GM13977 (cell line): ENCODE data around the gene SOCS3.

Source experiments
- DNase-seq: peaks from one replicate; pipeline ENCODE4 v3.0.0; 2012; ENCODE audit warnings: low spot score
- in situ Hi-C: fragments of 300-500 bp; cut with MboI; formaldehyde crosslinking; loops from one replicate; pipeline ENCODE4 v1.12.0; 2022; ENCODE audit warnings: low sequenced_read_pairs, low pct_unique_long_range_greater_than_20kb, mixed read lengths, inconsistent platforms; ENCODE audit not compliant: unreplicated experiment
- TF ChIP-seq, protein P1 (sequence below): IDR thresholded peaks from 2 replicates; pipeline ENCODE4 v1.5.1; 2012; ENCODE audit warnings: mild to moderate bottlenecking, control low read depth; ENCODE audit not compliant: insufficient read depth; ENCODE audit errors: extremely low read depth, missing control alignments

The SOCS3 gene

DNA sequence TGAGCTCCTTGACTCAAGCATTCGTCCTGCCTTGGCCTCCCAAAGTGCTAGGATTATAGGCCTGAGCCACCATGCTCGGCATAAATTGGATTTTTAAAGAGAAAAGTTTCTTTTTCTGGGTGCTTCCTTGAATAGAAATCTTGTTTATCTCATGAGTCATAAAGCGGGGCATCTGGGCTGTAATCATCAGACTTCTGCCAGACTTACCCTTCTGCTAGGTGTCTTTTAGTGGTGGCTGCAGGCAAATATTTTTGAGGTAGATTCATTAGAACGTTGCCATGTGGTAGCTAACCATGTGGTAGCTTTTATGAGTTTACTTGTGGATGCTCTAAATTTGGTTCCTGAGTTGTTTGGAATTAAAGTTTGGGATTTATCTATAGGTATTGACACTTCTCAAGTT, 32.0 kb upstream of the SOCS3 start:
- in situ Hi-C loops = no loop called here
- TF ChIP-seq, protein P1, sequence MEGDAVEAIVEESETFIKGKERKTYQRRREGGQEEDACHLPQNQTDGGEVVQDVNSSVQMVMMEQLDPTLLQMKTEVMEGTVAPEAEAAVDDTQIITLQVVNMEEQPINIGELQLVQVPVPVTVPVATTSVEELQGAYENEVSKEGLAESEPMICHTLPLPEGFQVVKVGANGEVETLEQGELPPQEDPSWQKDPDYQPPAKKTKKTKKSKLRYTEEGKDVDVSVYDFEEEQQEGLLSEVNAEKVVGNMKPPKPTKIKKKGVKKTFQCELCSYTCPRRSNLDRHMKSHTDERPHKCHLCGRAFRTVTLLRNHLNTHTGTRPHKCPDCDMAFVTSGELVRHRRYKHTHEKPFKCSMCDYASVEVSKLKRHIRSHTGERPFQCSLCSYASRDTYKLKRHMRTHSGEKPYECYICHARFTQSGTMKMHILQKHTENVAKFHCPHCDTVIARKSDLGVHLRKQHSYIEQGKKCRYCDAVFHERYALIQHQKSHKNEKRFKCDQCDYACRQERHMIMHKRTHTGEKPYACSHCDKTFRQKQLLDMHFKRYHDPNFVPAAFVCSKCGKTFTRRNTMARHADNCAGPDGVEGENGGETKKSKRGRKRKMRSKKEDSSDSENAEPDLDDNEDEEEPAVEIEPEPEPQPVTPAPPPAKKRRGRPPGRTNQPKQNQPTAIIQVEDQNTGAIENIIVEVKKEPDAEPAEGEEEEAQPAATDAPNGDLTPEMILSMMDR = no peak
- DNase-seq = no peak

DNA sequence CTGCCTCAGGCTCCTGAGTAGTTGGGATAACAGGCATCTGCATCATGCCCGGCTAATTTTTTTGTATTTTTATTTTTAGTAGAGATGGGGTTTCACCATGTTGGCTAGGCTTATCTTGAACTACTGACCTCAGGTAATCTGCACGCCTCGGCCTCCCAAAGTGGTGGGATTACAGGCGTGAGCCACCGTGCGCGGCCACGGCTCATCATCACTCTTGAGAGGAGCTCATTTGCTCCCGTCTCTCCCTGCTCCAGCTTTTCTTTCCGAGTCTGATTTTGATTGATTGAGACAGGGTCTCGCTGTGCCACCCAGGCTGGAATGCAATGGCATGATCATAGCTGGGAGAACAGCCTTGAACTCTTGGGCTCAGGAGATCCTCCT, 31.2 kb upstream of the SOCS3 start:
- DNase-seq = no peak
- in situ Hi-C loops = no loop called here
- TF ChIP-seq, protein P1 = no peak

DNA sequence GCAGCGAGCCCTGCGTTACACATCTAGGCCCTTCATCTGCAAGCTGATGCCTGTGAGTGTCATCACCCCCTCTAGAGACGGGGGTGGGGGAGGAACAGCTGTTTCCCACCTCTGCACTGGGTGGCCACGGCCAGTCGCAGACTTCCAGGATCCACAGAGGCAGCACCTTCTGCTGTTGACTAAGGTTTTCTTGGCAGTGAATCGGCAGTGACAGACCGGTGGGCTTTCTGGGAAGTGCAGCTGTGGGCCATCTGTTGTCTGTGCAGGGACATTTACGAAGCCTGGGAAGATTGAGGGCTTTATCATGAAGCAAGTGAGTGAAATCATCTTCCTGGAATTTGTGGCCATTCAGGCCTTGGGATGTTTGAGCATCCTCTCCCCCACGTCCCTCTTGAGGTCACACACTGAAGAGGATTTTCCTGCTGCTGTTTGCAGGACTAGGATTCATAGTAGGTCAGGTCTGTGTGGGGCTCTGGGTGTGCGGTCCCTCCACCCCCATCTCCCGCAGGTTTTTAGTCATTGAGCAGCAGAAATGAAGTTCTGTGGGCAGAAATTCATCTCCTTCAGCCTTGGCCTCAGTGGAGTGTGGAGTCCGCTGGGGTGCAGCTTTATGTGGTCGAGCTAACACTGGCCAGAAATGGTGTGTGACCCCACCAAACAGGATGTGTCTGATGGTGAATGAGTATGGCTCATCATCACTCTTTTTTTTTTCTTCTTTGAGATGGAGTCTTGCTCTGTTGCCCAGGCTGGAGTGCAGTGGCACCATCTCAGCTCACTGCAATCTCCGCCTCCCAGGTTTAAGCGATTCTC, 30.6 kb upstream of the SOCS3 start:
- in situ Hi-C loops = no loop called here
- DNase-seq = no peak
- TF ChIP-seq, protein P1 = no peak

DNA sequence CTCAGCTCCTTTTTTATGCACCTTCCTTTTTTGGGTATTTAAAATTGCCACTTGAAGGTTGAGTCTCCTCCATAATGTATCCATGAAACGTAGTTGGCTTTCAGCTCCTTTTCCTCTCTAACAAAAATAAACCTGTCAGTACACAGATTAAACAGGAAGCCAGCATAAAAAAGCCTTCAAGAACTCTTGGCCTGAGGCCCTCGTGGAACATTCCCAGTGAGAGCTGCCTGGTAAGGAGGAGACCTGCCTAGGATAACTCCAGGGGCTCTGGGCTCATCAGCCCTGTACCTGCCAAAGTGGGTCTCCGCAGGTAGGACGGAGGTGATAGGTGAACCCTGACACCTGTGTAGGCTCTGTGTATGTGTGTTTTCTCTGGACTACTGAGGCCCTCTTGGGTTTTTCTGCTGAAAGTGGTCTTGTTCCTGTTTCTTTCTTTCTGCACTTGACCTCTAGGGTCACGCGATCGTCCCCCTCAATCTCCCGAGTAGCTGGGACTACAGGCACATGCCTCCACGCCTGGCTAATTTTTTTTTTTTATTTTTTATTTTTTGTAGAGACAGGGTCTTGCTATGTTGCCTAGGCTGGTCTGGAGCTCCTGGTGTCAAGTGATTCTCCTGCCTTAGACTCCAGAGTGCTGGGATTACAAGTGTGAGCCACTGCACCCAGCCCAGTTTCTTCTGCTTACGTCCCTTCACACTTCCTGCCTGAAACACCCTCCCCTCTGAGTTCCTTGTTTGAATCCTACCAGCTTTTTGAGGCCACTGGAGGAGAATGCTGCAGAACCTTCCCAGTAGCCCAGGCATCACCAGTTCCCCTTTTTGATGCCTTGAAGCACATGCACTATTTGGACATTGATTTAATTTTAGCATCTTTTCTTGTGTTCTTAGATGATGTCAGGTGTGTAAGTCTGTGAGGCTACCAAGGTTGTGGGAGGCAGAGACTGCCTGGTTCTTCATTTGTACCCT, 28.4 kb upstream of the SOCS3 start:
- DNase-seq = peak; percentile 62
- in situ Hi-C loops = no loop called here
- TF ChIP-seq, protein P1 = no peak

DNA sequence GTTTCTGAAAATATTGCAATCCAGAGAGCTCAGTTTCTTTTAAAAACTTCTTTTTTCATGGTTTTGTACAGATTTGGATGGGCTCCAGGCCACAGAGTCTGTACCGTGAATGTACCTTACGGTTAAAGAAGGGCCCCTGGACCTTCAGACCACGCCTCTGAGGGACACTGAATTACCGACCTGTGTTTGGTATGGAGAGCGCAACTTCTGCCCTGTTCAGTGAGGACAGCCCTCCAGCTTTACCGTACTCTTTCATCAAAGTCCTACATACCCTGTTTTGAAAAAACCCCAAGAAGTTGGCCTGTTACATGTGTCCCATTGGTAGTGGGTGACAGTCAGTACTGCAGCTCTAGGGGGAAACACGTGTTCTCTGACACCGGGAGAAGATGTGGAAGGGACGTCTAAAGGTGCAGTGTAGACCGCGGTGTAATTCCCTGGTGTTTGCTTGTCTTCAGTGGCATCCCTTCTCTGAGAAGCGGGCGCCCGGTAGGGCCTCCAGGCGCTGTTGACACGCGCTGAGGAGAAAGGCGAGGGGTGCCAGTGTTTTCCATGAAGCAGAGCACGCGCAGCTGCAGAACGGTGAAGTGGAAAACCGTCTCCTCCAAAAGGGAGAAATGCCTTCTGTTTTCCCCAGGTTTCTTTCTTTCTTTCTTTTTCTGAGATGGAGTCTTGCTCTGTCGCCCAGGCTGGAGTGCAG, 24.8 kb upstream of the SOCS3 start:
- TF ChIP-seq, protein P1 = no peak
- in situ Hi-C loops = no loop called here
- DNase-seq = no peak

DNA sequence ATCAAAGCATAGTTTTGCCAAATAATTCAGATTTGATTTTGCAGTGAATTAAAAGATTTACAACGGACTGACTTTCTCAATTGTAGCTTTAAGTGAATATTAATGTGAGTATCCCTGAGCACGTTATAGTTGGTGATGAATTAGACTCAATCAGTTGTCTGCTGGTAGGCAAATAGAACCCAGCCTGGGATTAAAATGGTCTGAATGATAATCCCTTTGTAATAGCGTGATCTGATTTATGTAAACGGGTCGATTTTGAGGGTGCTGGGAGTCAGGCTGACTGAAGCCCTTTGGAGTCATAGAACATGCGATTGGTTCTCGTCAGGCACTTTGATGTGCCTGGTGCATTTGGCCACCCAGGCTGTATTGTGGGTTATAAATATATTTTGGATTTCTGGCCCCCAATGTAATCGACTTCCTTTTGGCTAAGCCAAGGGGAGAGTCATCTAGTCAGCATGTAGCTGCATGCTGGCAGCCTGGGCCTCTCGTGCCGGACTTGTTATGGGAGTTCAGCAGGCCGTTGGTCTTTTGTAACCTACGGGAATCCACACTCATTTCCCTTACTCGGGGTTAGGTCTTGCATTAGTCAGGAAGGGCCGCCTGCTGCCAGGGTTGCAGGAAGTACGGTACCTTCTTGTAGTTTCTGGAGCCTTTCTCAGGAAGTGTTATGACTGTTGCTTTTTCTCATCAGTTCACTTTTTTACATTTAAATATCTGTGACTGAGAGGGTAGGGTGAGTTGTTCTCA, 24.0 kb upstream of the SOCS3 start:
- DNase-seq = peak; percentile 67
- TF ChIP-seq, protein P1 = no peak
- in situ Hi-C loops = no loop called here
